Karpas-422 (cell line): Measurements from ENCODE around the gene AKAP13. TPM values are rescaled to one million over a fixed set of nuclear protein-coding genes. Genes with fewer than 3 reads are reported as not detected.

Experiments used
- DNase-seq: peaks from one replicate; pipeline ENCODE4 v3.0.0-alpha.2; 2015
- H2AFZ ChIP-seq: fragments of 200-600 bp; sonication (generic); 2 replicates; pipeline ENCODE4 v1.6.1; 2014; ENCODE audit warnings: antibody characterized with exemption, low read length, mixed read lengths
- H3K27ac ChIP-seq: fragments of 200-600 bp; sonication (generic); 2 replicates; pipeline ENCODE4 v1.5.1; 2014; ENCODE audit warnings: mild to moderate bottlenecking, low read length, moderate library complexity
- H3K27me3 ChIP-seq: fragments of 200-600 bp; sonication (generic); 2 replicates; pipeline ENCODE4 v1.6.1; 2014; ENCODE audit warnings: low read length, mixed read lengths
- H3K36me3 ChIP-seq: fragments of 200-600 bp; sonication (generic); 2 replicates; pipeline ENCODE4 v1.6.1; 2014; ENCODE audit warnings: low read length, mixed read lengths; ENCODE audit not compliant: insufficient read depth
- H3K4me1 ChIP-seq: fragments of 200-600 bp; sonication (generic); 2 replicates; pipeline ENCODE4 v1.6.1; 2014; ENCODE audit warnings: mild to moderate bottlenecking, low read length, mixed read lengths
- H3K4me2 ChIP-seq: fragments of 200-600 bp; sonication (generic); 2 replicates; pipeline ENCODE4 v1.6.1; 2014; ENCODE audit warnings: low read length, low read depth, mild to moderate bottlenecking; ENCODE audit not compliant: poor library complexity, severe bottlenecking
- H3K4me3 ChIP-seq: fragments of 200-600 bp; sonication (generic); 2 replicates; pipeline ENCODE4 v1.5.1; 2014; ENCODE audit warnings: mild to moderate bottlenecking, antibody characterized with exemption, low read length, mixed read lengths
- H3K79me2 ChIP-seq: fragments of 200-600 bp; sonication (generic); 2 replicates; pipeline ENCODE4 v1.6.1; 2014; ENCODE audit warnings: mild to moderate bottlenecking, low read length, mixed read lengths
- H3K9ac ChIP-seq: fragments of 200-600 bp; sonication (generic); 2 replicates; pipeline ENCODE4 v1.6.0; 2014; ENCODE audit warnings: low read length
- H3K9me2 ChIP-seq: fragments of 200-600 bp; sonication (generic), shearing (Covaris generic); replicated peaks from 2 replicates; pipeline ENCODE4 v1.6.0; 2014; ENCODE audit warnings: mild to moderate bottlenecking, low read length, moderate library complexity; ENCODE audit not compliant: insufficient read depth
- H3K9me3 ChIP-seq: fragments of 300-700, 200-600 bp; sonication (generic); 2 replicates; pipeline ENCODE4 v1.6.1; 2014; ENCODE audit warnings: low read length, mixed read lengths
- H4K20me1 ChIP-seq: fragments of 200-600 bp; sonication (generic); 2 replicates; pipeline ENCODE4 v1.6.1; 2014; ENCODE audit warnings: mild to moderate bottlenecking, antibody characterized with exemption, low read length, low read depth; ENCODE audit not compliant: insufficient read depth
- total RNA-seq: library from RNA; depleted of rRNA; stranded (reverse); fragments of >200 nt; shearing (Covaris generic); gene quantifications from 2 replicates; pipeline ENCODE4 v1.2.3, GENCODE V29; 2014; ENCODE audit warnings: low replicate concordance

AKAP13 gene
- total RNA-seq, 1 experiment from 2014 or later = 166 TPM

DNA sequence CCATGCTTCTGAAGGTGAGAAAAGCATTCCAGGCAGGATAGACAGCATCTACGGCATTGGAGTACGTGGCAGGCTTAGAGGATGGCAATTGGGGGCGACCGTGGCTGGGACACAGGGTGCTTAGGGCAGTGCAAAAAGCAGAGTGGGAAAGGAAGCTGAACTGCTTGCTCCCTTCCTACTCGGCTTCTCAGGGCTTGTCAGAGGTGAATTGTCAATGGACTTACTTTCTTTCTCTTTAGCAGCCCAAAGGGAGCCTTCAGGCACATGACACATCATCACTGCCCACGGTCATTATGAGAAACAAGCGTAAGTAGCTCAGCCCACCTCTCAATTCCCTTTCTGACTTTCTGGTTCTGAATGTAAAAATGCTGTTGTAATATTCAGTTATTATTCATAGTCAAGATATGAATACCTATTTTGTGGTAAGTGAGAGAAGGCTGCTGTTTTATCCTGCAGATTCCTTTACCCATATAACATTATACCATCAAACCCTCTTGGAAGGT is 330.0 kb downstream of the AKAP13 start:
- no peaks in the 10 kb centered on the region for H4K20me1 ChIP-seq
- H3K27me3 ChIP-seq = no peaks in the 10 kb centered on the region
- H3K4me1 ChIP-seq = peaks cover 38% of the 10 kb centered on the region
- no peaks in the 10 kb centered on the region for H3K9me2 ChIP-seq
- H3K27ac ChIP-seq = peak overlapping the region; percentile 25; the same call in 1 of the 2 replicates
- no peak overlapping the region for H3K4me3 ChIP-seq
- peaks cover 36% of the 10 kb centered on the region for H3K36me3 ChIP-seq
- H3K9ac ChIP-seq = no peak overlapping the region
- peaks cover 67% of the 10 kb centered on the region for H3K79me2 ChIP-seq
- DNase-seq = no peak
- H3K4me2 ChIP-seq = no peak overlapping the region
- H2AFZ ChIP-seq = no peak overlapping the region
- H3K9me3 ChIP-seq = no peaks in the 10 kb centered on the region

DNA sequence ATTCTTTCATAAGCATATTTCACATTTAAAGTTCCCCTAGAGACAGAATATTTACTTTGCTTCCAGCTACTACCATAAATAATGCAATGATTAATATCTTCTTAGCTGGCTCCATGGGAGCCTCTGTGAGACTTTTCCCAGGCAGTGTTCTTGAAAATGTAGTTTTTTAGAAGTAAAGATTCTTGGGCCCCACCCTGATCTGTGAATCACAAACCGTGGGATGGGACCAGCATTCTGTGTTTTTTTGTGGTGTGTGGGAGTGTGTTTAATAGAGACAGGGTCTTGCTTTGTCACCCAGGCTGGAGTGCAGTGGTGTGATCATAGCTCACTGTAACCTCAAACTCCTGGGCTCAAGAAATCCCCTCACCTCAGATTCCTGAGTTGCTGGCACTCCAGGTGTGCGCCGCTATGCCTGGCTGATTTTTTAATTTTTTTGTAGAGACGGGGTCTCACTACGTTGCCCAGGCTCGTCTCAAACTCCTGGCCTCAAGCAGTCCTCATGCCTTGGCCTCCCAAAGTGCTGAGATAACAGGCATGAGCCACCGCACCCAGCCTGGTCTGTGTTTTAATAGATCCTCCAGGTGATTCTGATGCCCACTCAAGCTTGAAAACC is 331.3 kb downstream of the AKAP13 start:
- peaks cover 36% of the 10 kb centered on the region for H3K4me1 ChIP-seq
- H3K27ac ChIP-seq = no peak overlapping the region
- H3K9me2 ChIP-seq = no peaks in the 10 kb centered on the region
- no peaks in the 10 kb centered on the region for H4K20me1 ChIP-seq
- H3K27me3 ChIP-seq = no peaks in the 10 kb centered on the region
- H2AFZ ChIP-seq = no peak overlapping the region
- H3K36me3 ChIP-seq = peaks cover 46% of the 10 kb centered on the region
- peaks cover 55% of the 10 kb centered on the region for H3K79me2 ChIP-seq
- DNase-seq = no peak
- no peak overlapping the region for H3K4me3 ChIP-seq
- H3K9ac ChIP-seq = no peak overlapping the region
- H3K9me3 ChIP-seq = no peaks in the 10 kb centered on the region
- H3K4me2 ChIP-seq = no peak overlapping the region

DNA sequence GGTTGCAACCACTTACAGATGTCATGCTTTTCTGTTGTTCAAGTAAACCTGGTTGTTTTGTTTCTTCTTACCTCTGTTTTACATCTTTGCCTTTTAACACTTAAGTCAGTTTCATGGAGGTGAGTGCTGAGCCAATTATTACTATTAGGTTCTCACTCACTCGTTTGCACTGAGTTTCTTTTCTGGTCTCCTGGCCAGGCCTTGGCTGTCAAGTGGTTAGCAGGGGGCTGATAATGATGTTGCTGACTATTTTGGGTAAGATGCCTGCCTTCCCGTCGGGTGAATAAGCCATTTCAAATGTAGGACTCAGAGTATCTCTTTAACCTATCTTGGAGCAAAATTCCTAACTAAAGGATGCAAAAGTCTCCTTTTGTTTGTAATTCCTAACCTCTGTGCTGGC is 335.9 kb downstream of the AKAP13 start:
- DNase-seq = no peak
- H3K27me3 ChIP-seq = no peaks in the 10 kb centered on the region
- H3K4me1 ChIP-seq = peaks cover 42% of the 10 kb centered on the region
- peaks cover 60% of the 10 kb centered on the region; the same call in 1 of the 2 replicates for H3K36me3 ChIP-seq
- no peak overlapping the region for H2AFZ ChIP-seq
- H3K27ac ChIP-seq = peak overlapping the region; percentile 84
- no peaks in the 10 kb centered on the region for H3K9me2 ChIP-seq
- no peak overlapping the region for H3K9ac ChIP-seq
- no peak overlapping the region for H3K4me2 ChIP-seq
- H3K4me3 ChIP-seq = no peak overlapping the region
- no peaks in the 10 kb centered on the region for H3K9me3 ChIP-seq
- H3K79me2 ChIP-seq = peaks cover 29% of the 10 kb centered on the region
- no peaks in the 10 kb centered on the region for H4K20me1 ChIP-seq

DNA sequence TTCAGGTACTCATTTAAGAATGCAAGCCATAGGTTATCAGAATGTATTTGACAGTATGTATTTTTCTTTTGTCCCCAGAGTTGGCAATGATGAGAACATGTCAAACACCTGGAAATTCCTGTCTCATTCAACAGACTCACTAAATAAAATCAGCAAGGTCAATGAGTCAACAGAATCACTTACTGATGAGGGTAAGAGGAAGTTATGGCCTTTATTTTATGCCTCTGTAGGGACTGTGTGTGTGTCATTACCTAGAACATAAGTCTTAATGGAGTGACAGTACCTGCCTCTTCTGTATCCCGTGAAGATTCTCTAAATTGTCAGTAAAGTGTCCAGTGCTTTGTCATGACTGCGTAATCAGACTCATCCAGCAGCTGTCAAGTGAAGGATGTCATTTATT is 336.8 kb downstream of the AKAP13 start:
- Histone ChIP-seq H4K20me1 (no peaks in the 10 kb centered on the region), H3K9ac (peak overlapping the region; percentile 21; the same call in 1 of the 2 replicates), H3K4me3 (no peak overlapping the region), H3K4me1 (peaks cover 42% of the 10 kb centered on the region), H3K9me3 (no peaks in the 10 kb centered on the region), H3K79me2 (peaks cover 27% of the 10 kb centered on the region), H3K27me3 (no peaks in the 10 kb centered on the region), H3K4me2 (no peak overlapping the region), H3K9me2 (no peaks in the 10 kb centered on the region), H3K36me3 (peaks cover 66% of the 10 kb centered on the region), H3K27ac (peak overlapping the region; percentile 84), H2AFZ (no peak overlapping the region)
- DNase-seq = no peak

DNA sequence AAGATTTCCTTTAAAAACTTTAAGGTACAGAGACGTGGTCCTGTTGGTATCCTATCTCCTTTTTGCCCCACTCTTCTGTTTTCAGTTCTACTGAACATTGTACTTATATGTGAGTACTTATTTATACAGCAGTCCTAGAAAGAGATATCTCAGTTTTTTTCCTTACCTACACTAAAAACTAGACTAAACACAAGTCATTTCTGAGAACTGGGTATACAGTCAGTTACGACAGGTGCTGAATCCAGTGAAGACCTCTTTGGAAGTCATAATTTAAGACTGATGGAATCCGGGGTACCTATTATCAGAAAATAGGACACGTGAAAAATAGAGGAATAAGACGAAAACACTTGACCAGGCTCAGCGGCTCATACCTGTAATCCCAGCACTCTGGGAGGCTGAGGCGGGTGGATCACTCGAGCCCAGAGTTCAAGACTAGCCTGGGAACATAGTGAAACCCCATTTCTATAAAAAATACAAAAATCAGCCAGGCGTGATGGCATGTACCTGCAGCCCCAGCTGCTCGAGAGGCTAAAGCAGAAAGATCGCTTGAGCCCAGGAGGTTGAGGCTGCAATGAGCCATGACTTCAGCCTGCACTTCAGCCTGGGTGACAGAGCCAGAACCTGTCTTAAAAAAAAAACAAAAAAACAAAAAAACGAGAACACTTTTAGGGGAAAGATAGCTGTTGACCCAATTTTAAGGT is 338.0 kb downstream of the AKAP13 start:
- Histone ChIP-seq H2AFZ (no peak overlapping the region), H3K9ac (peak overlapping the region; percentile 35), H3K9me2 (no peaks in the 10 kb centered on the region), H3K9me3 (no peaks in the 10 kb centered on the region), H3K4me2 (peak overlapping the region; percentile 40), H3K27ac (peak overlapping the region; percentile 84), H3K4me1 (peaks cover 42% of the 10 kb centered on the region), H3K36me3 (peaks cover 78% of the 10 kb centered on the region), H3K4me3 (no peak overlapping the region; the same call in 1 of the 2 replicates), H3K27me3 (no peaks in the 10 kb centered on the region), H4K20me1 (no peaks in the 10 kb centered on the region), H3K79me2 (peaks cover 19% of the 10 kb centered on the region; the same call in 1 of the 2 replicates)
- peak; percentile 75 for DNase-seq

DNA sequence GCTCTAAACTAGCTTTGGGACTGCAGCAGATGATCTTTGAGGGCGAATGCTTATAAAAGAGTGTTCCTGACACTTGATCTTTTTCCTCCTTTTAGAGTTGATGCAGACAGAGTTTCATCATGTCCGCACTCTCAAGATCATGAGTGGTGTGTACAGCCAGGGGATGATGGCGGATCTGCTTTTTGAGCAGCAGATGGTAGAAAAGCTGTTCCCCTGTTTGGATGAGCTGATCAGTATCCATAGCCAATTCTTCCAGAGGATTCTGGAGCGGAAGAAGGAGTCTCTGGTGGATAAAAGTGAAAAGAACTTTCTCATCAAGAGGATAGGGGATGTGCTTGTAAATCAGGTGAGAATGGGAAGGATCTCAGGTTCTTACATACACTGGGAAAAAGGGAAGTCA is 338.6 kb downstream of the AKAP13 start:
- Histone ChIP-seq H4K20me1 (no peaks in the 10 kb centered on the region), H3K4me1 (peaks cover 42% of the 10 kb centered on the region), H3K36me3 (peaks cover 79% of the 10 kb centered on the region), H3K9me3 (no peaks in the 10 kb centered on the region), H3K27ac (peak overlapping the region; percentile 84), H3K4me2 (peak overlapping the region; percentile 40), H3K4me3 (no peak overlapping the region), H3K27me3 (no peaks in the 10 kb centered on the region), H2AFZ (no peak overlapping the region), H3K9me2 (no peaks in the 10 kb centered on the region), H3K79me2 (peaks cover 17% of the 10 kb centered on the region; the same call in 1 of the 2 replicates), H3K9ac (peak overlapping the region; percentile 35)
- DNase-seq = no peak

DNA sequence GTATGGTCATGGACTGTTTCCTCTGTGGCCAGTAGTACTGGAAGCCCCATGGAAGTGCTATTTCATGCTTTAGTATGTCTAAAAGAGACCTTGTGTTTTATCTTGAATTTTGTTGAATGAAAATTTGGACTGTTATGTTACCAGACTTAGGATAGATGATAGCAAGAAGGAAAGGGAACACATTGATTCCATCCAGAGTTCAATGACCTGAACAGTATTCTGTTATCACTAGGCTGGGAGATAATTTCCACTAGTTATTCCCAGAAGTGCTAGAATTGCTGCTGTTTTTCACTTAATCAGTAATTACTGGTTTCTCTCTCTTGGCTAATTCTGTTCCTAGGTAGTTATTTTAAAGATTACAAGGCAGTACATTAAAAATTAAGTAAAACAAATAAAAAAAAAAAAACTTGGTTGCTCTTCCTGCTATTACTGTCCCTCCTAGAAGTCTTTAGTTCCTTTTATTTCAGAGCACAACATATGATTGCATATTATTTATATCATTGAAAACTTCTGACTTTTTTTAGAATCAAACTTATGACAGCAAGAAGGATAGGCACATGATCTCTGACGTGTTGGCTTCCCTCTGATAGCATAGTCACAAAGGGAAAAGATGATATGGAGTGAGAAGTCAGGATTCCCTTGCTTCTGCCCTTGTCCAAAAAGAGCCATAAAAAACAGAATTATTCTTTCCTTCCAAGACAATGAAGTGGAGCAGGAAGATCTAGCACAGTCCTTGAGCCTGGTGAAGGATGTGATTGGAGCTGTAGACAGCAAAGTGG is 342.2 kb downstream of the AKAP13 start:
- H3K9me3 ChIP-seq = no peaks in the 10 kb centered on the region
- H3K4me1 ChIP-seq = peaks cover 20% of the 10 kb centered on the region
- peaks cover 17% of the 10 kb centered on the region; the same call in 1 of the 2 replicates for H3K79me2 ChIP-seq
- peak overlapping the region; percentile 12; the same call in 1 of the 2 replicates for H3K27ac ChIP-seq
- H2AFZ ChIP-seq = no peak overlapping the region
- peaks cover 83% of the 10 kb centered on the region for H3K36me3 ChIP-seq
- no peak overlapping the region for H3K4me2 ChIP-seq
- DNase-seq = no peak
- no peak overlapping the region for H3K4me3 ChIP-seq
- H3K27me3 ChIP-seq = no peaks in the 10 kb centered on the region
- no peak overlapping the region for H3K9ac ChIP-seq
- no peaks in the 10 kb centered on the region for H4K20me1 ChIP-seq
- H3K9me2 ChIP-seq = no peaks in the 10 kb centered on the region
